ENCODE results near the gene ABCC8. TPM values are rescaled to one million over a fixed set of nuclear protein-coding genes. Genes with fewer than 3 reads are reported as not detected.

Gene ABCC8
- total and polyA plus RNA-seq, 2 experiments from 2014 or later: not detected

GRCh38 chr11:17378655-17379054 lies 98.0 kb downstream of the ABCC8 start:
- peaks cover 15% of the 10 kb centered on the region for H3K4me1 ChIP-seq (ENCODE audit: insufficient read depth)
- H3K4me2 ChIP-seq (ENCODE audit: unreplicated experiment): no peak overlapping the region
- no peaks in the 10 kb centered on the region for H3K79me2 ChIP-seq (ENCODE audit: insufficient read depth)
- no peak overlapping the region for H3K4me3 ChIP-seq
- H3F3A ChIP-seq (ENCODE audit: insufficient read depth): 0 out of 2 replicates have a peak, but pooled peaks cover 7% of the 10 kb centered on the region
- 76 to 77% methylated on average over 2 of the region's 2 CpGs for WGBS, 2 experiments (ENCODE audit: low coverage in 1 of 2, low lambda C conversion rate in 2 of 2, missing lambda C conversion rate in 2 of 2)
- no peak overlapping the region for H2AFZ ChIP-seq
- H3K9me2 ChIP-seq (ENCODE audit: insufficient read depth): no peaks in the 10 kb centered on the region
- DNase-seq: no peak
- in situ Hi-C loops (cut with MboI): no loop called here
- H3K36me3 ChIP-seq (ENCODE audit: low read depth): no peaks in the 10 kb centered on the region; the same call in 1 of the 2 replicates
- TF ChIP-seq EZH2 (IDR thresholded peaks at IDR 0.05; ENCODE audit: insufficient read depth, poor library complexity, severe bottlenecking) (no peak), EZH2phosphoT487 (IDR thresholded peaks at IDR 0.05; ENCODE audit: insufficient read depth, low read depth) (no peak)
- H3K27me3 ChIP-seq (replicated peaks; ENCODE audit: insufficient read depth): no peaks in the 10 kb centered on the region
- H4K20me1 ChIP-seq (ENCODE audit: insufficient read depth): no peaks in the 10 kb centered on the region
- H3K9ac ChIP-seq: no peak overlapping the region
- no peak overlapping the region for H3K27ac ChIP-seq
- H3K9me3 ChIP-seq (ENCODE audit: low read depth): no peaks in the 10 kb centered on the region

GRCh38 chr11:17376493-17376892 lies 100.2 kb downstream of the ABCC8 start:
- Histone ChIP-seq H3K27me3 (replicated peaks; ENCODE audit: insufficient read depth) (no peaks in the 10 kb centered on the region), H3K4me2 (ENCODE audit: unreplicated experiment) (no peak overlapping the region), H3K9ac (no peak overlapping the region), H3K79me2 (ENCODE audit: insufficient read depth) (no peaks in the 10 kb centered on the region), H3K27ac (no peak overlapping the region), H3K9me2 (ENCODE audit: insufficient read depth) (no peaks in the 10 kb centered on the region), H2AFZ (no peak overlapping the region), H3K4me1 (ENCODE audit: insufficient read depth) (peaks cover 8% of the 10 kb centered on the region), H3K4me3 (no peak overlapping the region), H4K20me1 (ENCODE audit: insufficient read depth) (no peaks in the 10 kb centered on the region), H3K36me3 (ENCODE audit: low read depth) (peaks cover 15% of the 10 kb centered on the region), H3F3A (ENCODE audit: insufficient read depth) (0 out of 2 replicates have a peak, but pooled peaks cover 7% of the 10 kb centered on the region), H3K9me3 (ENCODE audit: low read depth) (no peaks in the 10 kb centered on the region)
- WGBS, 2 experiments (ENCODE audit: low coverage in 1 of 2, low lambda C conversion rate in 2 of 2, missing lambda C conversion rate in 2 of 2): 68 to 76% methylated on average over 3 of the region's 3 CpGs
- TF ChIP-seq EZH2 (IDR thresholded peaks at IDR 0.05; ENCODE audit: insufficient read depth, poor library complexity, severe bottlenecking) (no peak), EZH2phosphoT487 (IDR thresholded peaks at IDR 0.05; ENCODE audit: insufficient read depth, low read depth) (no peak)
- DNase-seq: no peak
- in situ Hi-C loops (cut with MboI): no loop called here

DNA sequence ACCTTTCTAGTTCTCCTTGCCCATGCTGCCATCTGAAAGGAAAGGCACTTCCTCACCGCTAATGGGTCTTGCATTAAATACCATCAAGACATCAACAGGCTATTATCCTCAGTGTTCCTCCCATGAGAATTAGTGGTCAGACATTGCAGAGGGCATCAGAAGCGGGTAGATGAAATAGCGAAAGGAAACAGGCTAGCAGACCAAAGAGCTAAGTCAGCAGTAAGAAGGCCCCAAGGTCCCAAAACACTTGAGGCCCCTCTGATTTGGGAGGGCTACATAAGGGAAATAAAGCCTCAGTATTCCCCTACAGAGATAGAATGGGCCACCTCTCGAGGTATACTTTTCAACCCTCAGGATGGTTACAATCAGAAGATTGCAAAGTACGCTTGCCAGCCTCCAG lies 101.1 kb downstream of the ABCC8 start:
- no peaks in the 10 kb centered on the region for H3K4me1 ChIP-seq (ENCODE audit: insufficient read depth)
- H3K9me2 ChIP-seq (ENCODE audit: insufficient read depth): no peaks in the 10 kb centered on the region
- 87 to 88% methylated on average over 5 of the region's 5 CpGs for WGBS, 2 experiments (ENCODE audit: low coverage in 1 of 2, low lambda C conversion rate in 2 of 2, missing lambda C conversion rate in 2 of 2)

DNA sequence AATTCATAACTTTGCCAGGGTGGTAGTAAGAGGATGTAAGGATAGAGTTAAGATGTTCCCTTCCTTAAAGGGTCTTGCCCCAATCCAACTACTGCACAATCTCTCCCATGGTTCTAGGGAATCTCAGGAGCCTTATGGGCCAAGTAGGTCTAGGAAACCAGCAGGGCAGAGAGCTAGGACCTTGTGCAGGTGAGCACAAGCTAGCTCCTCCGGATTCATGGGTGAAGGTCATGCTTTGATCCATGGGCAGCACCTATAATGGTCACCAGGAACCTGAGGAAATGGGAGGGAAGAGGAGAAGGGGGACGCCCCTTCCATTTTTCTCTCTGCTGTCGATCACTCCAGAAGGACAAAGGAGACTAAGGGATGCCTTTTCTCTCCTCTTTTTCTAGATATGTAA lies 105.0 kb downstream of the ABCC8 start:
- Histone ChIP-seq H3K4me2 (ENCODE audit: unreplicated experiment) (no peak overlapping the region), H3K27ac (no peak overlapping the region), H3K9me2 (ENCODE audit: insufficient read depth) (no peaks in the 10 kb centered on the region), H3K4me1 (ENCODE audit: insufficient read depth) (no peaks in the 10 kb centered on the region), H2AFZ (no peak overlapping the region), H3K9me3 (ENCODE audit: low read depth) (no peaks in the 10 kb centered on the region), H3K36me3 (ENCODE audit: low read depth) (peaks cover 48% of the 10 kb centered on the region), H3K9ac (no peak overlapping the region), H3K27me3 (replicated peaks; ENCODE audit: insufficient read depth) (no peaks in the 10 kb centered on the region), H3K79me2 (ENCODE audit: insufficient read depth) (no peaks in the 10 kb centered on the region), H3F3A (ENCODE audit: insufficient read depth) (no peaks in the 10 kb centered on the region), H3K4me3 (no peak overlapping the region), H4K20me1 (ENCODE audit: insufficient read depth) (no peaks in the 10 kb centered on the region)
- in situ Hi-C loops (cut with MboI): no loop called here
- TF ChIP-seq EZH2 (IDR thresholded peaks at IDR 0.05; ENCODE audit: insufficient read depth, poor library complexity, severe bottlenecking) (no peak), EZH2phosphoT487 (IDR thresholded peaks at IDR 0.05; ENCODE audit: insufficient read depth, low read depth) (no peak)
- peak; percentile 44 for DNase-seq
- WGBS, 2 experiments (ENCODE audit: low coverage in 1 of 2, low lambda C conversion rate in 2 of 2, missing lambda C conversion rate in 2 of 2): 35 to 43% methylated on average over 3 of the region's 3 CpGs

More for the DNA sequence above, 101.1 kb downstream of the ABCC8 start:
- Histone ChIP-seq H2AFZ (no peak overlapping the region), H3K27ac (no peak overlapping the region), H3K36me3 (ENCODE audit: low read depth) (peaks cover 24% of the 10 kb centered on the region), H4K20me1 (ENCODE audit: insufficient read depth) (no peaks in the 10 kb centered on the region), H3K4me2 (ENCODE audit: unreplicated experiment) (no peak overlapping the region), H3K9me3 (ENCODE audit: low read depth) (no peaks in the 10 kb centered on the region), H3K79me2 (ENCODE audit: insufficient read depth) (no peaks in the 10 kb centered on the region), H3K4me3 (no peak overlapping the region), H3K9ac (no peak overlapping the region), H3K27me3 (replicated peaks; ENCODE audit: insufficient read depth) (no peaks in the 10 kb centered on the region), H3F3A (ENCODE audit: insufficient read depth) (no peaks in the 10 kb centered on the region)
- DNase-seq: no peak
- TF ChIP-seq EZH2 (IDR thresholded peaks at IDR 0.05; ENCODE audit: insufficient read depth, poor library complexity, severe bottlenecking): no peak
- no peak for TF ChIP-seq EZH2phosphoT487 (IDR thresholded peaks at IDR 0.05; ENCODE audit: insufficient read depth, low read depth)
- in situ Hi-C loops (cut with MboI): no loop called here

Data from GM23248 (cell line).